ENCODE measurements around the gene PBX1.

DNA sequence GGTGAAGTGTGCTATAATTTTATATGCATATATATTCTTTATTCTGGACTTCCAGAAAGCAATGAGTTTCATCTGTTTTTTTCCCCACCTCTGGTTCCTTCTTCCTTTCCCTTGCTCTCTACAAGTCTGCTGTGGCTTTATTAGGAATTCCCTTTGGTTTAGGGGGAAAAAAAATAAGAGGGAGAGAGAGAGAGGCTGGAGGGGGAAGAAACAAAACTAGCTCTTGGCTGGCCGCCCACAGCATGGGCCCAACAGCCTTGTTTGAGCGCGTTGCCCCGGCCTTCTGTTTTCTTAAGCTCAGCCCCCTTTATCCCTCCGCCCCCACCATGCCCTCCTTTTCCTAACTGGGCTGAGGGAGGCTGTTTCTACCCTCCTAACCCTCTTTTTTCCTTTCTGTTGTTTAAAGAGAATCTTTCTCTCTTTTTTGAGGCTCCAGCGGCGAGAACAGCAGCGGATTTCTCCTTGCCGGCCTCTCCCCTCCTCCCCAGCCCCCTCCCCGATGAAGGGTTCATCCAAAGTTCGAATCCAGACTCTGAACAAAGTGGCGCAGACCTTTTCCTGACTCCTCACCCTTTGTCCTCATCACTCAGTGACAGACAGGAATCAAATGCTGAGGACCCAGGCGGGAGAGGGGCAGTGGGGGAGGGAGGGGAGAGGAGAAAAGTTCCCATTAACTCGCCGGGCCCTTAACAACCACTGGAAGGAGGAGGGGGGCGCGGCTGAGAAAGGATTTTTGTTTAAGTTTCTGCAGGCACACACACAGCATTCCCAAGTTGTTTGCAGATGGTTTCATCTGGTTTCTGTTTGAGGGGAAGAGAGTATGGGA lies 29.7 kb downstream of the PBX1 start:
- TF ChIP-seq, protein P1, sequence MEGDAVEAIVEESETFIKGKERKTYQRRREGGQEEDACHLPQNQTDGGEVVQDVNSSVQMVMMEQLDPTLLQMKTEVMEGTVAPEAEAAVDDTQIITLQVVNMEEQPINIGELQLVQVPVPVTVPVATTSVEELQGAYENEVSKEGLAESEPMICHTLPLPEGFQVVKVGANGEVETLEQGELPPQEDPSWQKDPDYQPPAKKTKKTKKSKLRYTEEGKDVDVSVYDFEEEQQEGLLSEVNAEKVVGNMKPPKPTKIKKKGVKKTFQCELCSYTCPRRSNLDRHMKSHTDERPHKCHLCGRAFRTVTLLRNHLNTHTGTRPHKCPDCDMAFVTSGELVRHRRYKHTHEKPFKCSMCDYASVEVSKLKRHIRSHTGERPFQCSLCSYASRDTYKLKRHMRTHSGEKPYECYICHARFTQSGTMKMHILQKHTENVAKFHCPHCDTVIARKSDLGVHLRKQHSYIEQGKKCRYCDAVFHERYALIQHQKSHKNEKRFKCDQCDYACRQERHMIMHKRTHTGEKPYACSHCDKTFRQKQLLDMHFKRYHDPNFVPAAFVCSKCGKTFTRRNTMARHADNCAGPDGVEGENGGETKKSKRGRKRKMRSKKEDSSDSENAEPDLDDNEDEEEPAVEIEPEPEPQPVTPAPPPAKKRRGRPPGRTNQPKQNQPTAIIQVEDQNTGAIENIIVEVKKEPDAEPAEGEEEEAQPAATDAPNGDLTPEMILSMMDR (IDR thresholded peaks at IDR 0.05) = no peak
- TF ChIP-seq POLR2AphosphoS5 (IDR thresholded peaks at IDR 0.05) = no peak
- no peak for TF ChIP-seq POLR2A (IDR thresholded peaks at IDR 0.05)
